NCI-H69 (cell line): ENCODE measurements around the gene SLC5A11.
"Not testable (repeated sequence)": the region's sequence is repeated elsewhere in the genome, so short reads cannot be mapped to it uniquely, and the experiment has no call there.

Experiments used
- DNase-seq: peaks from one replicate; lab custom pipeline; 2025; lab: John Stamatoyannopoulos, UW

Gene SLC5A11

GRCh38 chr16:24834459-24835335 is 11.1 kb upstream of the SLC5A11 start:
- peak; percentile 71 for DNase-seq

DNA sequence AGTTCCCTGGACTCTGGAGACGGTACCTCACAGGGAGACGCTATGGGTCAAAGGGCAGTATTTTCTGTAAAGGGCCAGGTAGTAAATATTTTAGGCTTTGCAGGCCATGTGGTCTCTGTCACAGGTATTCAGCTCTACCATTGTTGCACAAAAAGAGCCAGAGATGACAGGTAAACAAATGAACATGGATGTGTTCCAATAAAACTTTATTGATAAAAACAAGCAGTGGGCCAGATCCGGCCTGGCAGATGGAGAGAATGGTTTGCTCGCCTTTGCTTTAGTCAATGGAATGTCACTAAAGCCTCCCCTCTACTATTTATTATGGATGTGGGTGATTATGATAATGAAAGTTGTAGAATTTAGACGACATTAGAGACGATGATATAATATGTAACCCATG is 8.9 kb upstream of the SLC5A11 start:
- DNase-seq: no peak

GRCh38 chr16:24837969-24838368 is 7.8 kb upstream of the SLC5A11 start:
- DNase-seq: peak; percentile 70

DNA sequence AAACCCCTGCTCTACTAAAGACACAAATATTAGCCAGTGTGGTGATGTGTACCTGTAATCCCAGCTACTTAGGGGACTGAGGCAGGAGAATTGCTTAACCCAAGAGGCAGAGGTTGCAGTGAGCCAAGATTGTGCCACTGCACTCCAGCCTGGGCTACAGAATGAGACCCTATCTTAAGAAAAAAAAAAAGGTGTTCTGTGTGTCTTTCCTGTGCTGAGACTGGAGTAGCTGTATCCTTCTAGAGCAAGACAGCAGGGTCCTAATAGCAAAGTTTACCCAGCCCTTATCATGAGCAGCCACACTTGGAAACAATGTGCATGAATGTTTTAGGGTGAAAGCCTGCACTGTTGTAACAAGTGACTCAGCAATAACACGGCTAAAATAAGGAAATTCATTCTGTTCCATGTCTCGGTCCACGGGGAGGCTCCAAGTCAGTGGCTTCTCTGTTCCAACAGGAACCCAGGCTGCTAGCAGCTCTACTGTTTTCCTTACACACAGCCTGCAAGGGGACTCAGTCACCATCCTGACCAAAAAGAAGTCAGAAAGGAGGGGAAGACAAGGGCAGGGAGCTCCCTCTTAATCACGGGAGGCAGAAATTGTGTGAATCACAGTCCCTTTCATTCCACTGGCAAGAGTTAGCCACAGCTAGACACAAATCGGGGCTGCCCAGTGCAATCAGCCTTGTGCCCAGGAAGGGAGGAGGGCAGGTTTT is 7.1 kb upstream of the SLC5A11 start:
- DNase-seq: peak; percentile 31

- no peak for DNase-seq
These were observed 6.3 kb upstream of the SLC5A11 start for GRCh38 chr16:24839347-24839972.

GRCh38 chr16:24841291-24841690 is 4.5 kb upstream of the SLC5A11 start:
- peak; percentile 39 for DNase-seq

- DNase-seq: peak; percentile 22
These were observed 1.4 kb upstream of the SLC5A11 start for GRCh38 chr16:24844101-24845030.

DNA sequence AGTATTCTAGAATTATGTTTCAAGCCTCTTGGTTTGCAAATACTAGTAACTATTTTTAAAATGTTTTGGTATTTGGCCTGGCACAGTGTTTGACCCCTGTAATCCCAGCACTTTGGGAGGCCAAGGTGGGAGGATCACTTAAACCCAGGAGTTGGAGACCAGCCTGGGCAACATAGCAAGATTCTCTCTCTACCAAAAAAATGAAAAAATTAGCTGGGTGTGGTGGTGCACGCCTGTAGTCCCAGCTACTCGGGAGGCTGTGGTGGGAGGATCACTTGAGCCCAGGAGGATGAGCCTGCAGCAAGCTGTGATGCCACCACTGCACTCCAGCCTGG is 765 bp upstream of the SLC5A11 start:
- not testable (repeated sequence) for DNase-seq

GRCh38 chr16:24846548-24847357 is 990 bp downstream of the SLC5A11 start:
- DNase-seq: no peak

- no peak for DNase-seq
These were observed 1.5 kb downstream of the SLC5A11 start for GRCh38 chr16:24847358-24847664.

DNA sequence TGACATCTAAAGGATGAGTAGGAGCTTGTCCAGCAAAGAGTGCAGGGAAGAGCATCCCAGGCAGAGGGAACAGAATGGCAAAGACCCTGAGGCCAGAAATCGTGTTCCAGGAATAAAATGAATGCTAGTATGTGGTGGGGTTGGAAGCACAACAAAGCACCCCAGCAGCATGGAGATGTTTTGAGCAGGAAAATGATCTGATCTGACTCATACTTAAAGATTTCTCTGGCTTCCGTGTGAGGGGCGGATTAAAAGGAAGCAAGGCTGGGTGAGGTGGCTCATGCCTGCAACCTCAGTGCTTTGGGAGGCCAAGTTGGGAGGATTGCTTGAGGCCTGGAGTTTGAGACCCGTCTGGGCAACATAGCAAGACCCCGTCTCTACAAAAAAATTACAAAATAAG is 2.3 kb downstream of the SLC5A11 start:
- no peak for DNase-seq

DNA sequence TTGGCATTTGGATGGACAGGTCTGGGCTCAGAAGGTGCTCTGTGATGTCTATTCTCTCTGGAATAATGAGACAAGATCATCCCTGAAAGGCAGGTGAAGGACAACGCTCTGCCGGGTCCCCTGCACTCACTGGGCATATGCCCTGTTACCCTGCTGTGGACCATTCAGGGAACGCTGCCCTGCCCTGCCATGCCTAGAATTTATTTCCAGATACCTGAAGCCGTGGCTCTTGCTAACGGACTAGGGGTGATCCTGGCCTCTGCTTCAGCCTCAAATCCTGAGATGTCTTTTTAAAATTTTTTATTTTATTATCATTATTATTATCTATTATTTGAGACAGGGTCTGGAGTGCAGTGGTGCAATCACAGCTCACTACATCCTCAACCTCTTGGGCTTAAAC is 3.9 kb downstream of the SLC5A11 start:
- no peak for DNase-seq

DNA sequence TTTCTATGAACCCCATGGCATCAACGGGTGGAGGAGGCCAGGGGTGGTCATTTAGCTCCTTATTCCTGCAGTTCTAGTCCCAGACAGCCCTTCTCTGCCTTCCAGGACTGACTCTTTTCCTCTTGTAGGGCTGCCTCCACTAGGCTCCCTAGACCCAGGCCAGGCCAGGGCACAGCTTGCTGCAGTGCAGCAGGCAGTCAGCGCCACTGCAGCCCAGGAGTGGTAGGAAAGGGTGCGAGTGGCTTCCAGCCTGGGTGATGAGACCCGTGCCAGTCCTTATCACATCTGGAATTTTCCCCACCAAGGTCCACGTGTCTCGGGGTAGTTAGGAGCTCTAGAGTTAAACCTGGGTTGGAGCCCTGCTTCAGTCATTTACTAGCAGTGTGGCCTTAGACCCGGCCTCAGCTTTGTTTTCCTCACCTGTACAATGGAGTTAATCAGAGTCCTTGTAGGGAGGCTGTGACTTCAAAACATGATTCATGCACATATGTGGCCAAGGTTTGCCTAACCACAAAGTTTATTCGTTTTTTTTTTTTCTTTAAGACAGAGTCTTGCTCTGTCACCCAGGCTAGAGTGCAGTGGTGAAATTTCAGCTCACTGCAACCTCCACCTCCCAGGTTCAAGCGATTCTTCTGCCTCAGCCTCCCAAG is 4.7 kb downstream of the SLC5A11 start:
- DNase-seq: no peak

- DNase-seq: peak; percentile 29
These were observed 5.9 kb downstream of the SLC5A11 start for GRCh38 chr16:24851700-24852099.

GRCh38 chr16:24852281-24852721 is 6.5 kb downstream of the SLC5A11 start:
- peak; percentile 69 for DNase-seq

- DNase-seq: no peak
These were observed 7.5 kb downstream of the SLC5A11 start for GRCh38 chr16:24853169-24853824.

GRCh38 chr16:24853830-24854229 is 8.1 kb downstream of the SLC5A11 start:
- peak; percentile 79 for DNase-seq

DNA sequence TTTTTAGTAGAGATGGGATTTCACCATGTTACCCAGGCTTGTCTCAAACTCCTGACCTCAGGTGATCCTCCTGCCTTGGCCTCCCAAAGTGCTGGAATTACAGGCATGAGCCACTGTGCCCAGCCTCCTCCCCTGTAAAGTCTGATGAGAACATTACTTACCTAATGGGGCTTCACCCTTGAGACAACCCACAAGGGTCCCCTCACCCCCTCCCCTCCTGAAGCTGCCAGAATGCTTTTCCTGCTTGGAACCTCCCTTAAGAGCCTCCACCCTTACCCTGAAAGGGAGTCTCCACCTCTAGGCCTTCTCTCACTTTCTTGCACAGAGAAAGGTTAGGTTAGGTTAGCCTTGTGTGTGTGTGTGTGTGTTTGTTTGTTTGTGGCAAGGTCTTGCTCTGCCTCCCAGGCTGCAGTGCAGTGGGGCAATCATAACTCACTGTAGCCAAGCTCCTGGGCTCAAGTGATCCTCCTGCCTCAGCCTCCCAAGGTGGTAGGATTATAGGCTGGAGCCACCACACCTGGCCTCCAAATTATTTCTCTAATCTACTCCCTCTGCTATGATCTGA is 8.9 kb downstream of the SLC5A11 start:
- no peak for DNase-seq

- DNase-seq: no peak
These were observed 9.9 kb downstream of the SLC5A11 start for GRCh38 chr16:24855678-24856077.

- DNase-seq: not testable (repeated sequence)
These were observed 11.1 kb downstream of the SLC5A11 start for GRCh38 chr16:24856871-24857270.
